ENCODE measurements around the gene PFDN2.

- no peak for TF ChIP-seq CTCF (tag by site-specific recombination; IDR thresholded peaks at IDR 0.05)
- no peak for TF ChIP-seq YY1 (tag by site-specific recombination; IDR thresholded peaks at IDR 0.05)
- TF ChIP-seq ZNF302 (tag by site-specific recombination; IDR thresholded peaks at IDR 0.05; ENCODE audit: low read depth): no peak
- TF ChIP-seq ZNF16 (tag by site-specific recombination; IDR thresholded peaks at IDR 0.05; ENCODE audit: low read depth): no peak
- no peak for TF ChIP-seq ZNF426 (tag by site-specific recombination; IDR thresholded peaks at IDR 0.05)
- no peak for TF ChIP-seq KLF16 (tag by site-specific recombination; IDR thresholded peaks at IDR 0.05)
- no peak for TF ChIP-seq ZNF501 (tag by site-specific recombination; IDR thresholded peaks at IDR 0.05)
- TF ChIP-seq ZNF48 (tag by site-specific recombination; IDR thresholded peaks at IDR 0.05): no peak
- TF ChIP-seq ZNF837 (tag by site-specific recombination; IDR thresholded peaks at IDR 0.05): no peak
- TF ChIP-seq GLI4 (tag by site-specific recombination; IDR thresholded peaks at IDR 0.05): no peak
- no peak for TF ChIP-seq ZNF214 (tag by site-specific recombination; IDR thresholded peaks at IDR 0.05; ENCODE audit: borderline replicate concordance)
- no peak for TF ChIP-seq ZNF280D (tag by site-specific recombination; IDR thresholded peaks at IDR 0.05)
- no peak for TF ChIP-seq ZSCAN4 (tag by site-specific recombination; IDR thresholded peaks at IDR 0.05)
- TF ChIP-seq ZBTB49 (tag by site-specific recombination; IDR thresholded peaks at IDR 0.05; ENCODE audit: low read depth): no peak
Measured at GRCh38 chr1:161153176-161153575, 35.3 kb upstream of the PFDN2 start.

All from HEK293 (cell line).